HepG2 (cell line): ENCODE data around the gene FGD3. TPM values are rescaled to one million over a fixed set of nuclear protein-coding genes. Genes with fewer than 3 reads are reported as not detected.
A peak's percentile ranks its signal among the peaks of the same experiment; 100 is the strongest.

Experiments
- ATAC-seq: fragments of 200-7000 bp; cut with Tn5 transposase; 3 replicates; pipeline ENCODE4 v1.9.1; 2020; ENCODE audit warnings: mild to moderate bottlenecking, moderate library complexity
- BruUV-seq: library from RNA; stranded (reverse); fragments of 400-500 nt; replicated peaks from 2 replicates; lab custom pipeline; 2021; lab: Mats Ljungman, UMichigan
- CTCF ChIA-PET: fragments of 300-600 bp; formaldehyde crosslinking; extraction: SDS; loops from one replicate; lab custom pipeline; 2021; ENCODE audit warnings: low total read pairs, inconsistent platforms, low intra/inter-chr PET ratio; lab: Yijun Ruan, JAX
- POLR2A ChIA-PET: fragments of 350-600 bp; sonication (Branson Sonifier 250); formaldehyde crosslinking; loops from one replicate; lab custom pipeline; 2020; ENCODE audit warnings: antibody characterized with exemption, inconsistent platforms; lab: Yijun Ruan, JAX
- DNase-seq: peaks from one replicate; pipeline ENCODE4 v3.0.0-alpha.2; 2015; ENCODE audit warnings: low spot score
- FAIRE-seq: peaks from 3 replicates; lab custom pipeline; 2011; peaks lifted over from hg19 to GRCh38; lab: Jason Lieb, UNC
- H2AFZ ChIP-seq: one replicate; pipeline ENCODE4 v1.6.1; 2011; ENCODE audit warnings: low read length, inconsistent platforms
- H3K27ac ChIP-seq: fragments of 300-600 bp; 3 replicates; pipeline ENCODE4 v1.8.0; 2011; ENCODE audit warnings: mixed run types, mild to moderate bottlenecking, mixed read lengths, low read length, inconsistent platforms; ENCODE audit not compliant: insufficient read depth; ENCODE audit errors: extremely low read length
- H3K27me3 ChIP-seq, 2 experiments: fragments of 200-600 bp in 1 of 2; 2 replicates in 1 of 2; 3 replicates in 1 of 2; pipeline versions ENCODE4 v1.6.0 to v1.8.0; 2011; ENCODE audit warnings: low read length in 2 of 2, mild to moderate bottlenecking in 2 of 2, moderate library complexity in 2 of 2, inconsistent platforms in 1 of 2; ENCODE audit not compliant: insufficient read depth in 2 of 2, control insufficient read depth in 1 of 2
- H3K36me3 ChIP-seq, 2 experiments: fragments of 200-600 bp in 1 of 2; replicated peaks in 1 of 2; 2 replicates in 1 of 2; 3 replicates in 1 of 2; pipeline versions ENCODE4 v1.5.1 to v1.8.0; 2011; ENCODE audit warnings: low read length in 2 of 2, inconsistent platforms in 1 of 2; ENCODE audit not compliant: insufficient read depth in 2 of 2, control insufficient read depth in 1 of 2
- H3K4me1 ChIP-seq: 2 replicates; pipeline ENCODE4 v1.5.1; 2012; ENCODE audit warnings: low read length, inconsistent platforms; ENCODE audit not compliant: insufficient read depth
- H3K4me2 ChIP-seq: 2 replicates; pipeline ENCODE4 v1.6.0; 2011; ENCODE audit warnings: low read depth, low read length, inconsistent platforms
- H3K4me3 ChIP-seq, 3 experiments: fragments of 200-600 bp in 1 of 3; sonication (generic), shearing (Covaris generic) in 1 of 3; replicated peaks in 1 of 3; 2 replicates each; pipeline ENCODE4 v1.5.1; 2011 to 2016; ENCODE audit warnings: low read length in 3 of 3, inconsistent platforms in 2 of 3, low read depth in 2 of 3, mild to moderate bottlenecking in 2 of 3, control low read depth in 1 of 3, mixed read lengths in 1 of 3; ENCODE audit not compliant: insufficient read depth in 1 of 3
- H3K79me2 ChIP-seq: one replicate; pipeline ENCODE4 v1.6.1; 2011; ENCODE audit warnings: low read length, inconsistent platforms; ENCODE audit not compliant: insufficient read depth
- H3K9ac ChIP-seq: 2 replicates; pipeline ENCODE4 v1.6.0; 2011; ENCODE audit warnings: mild to moderate bottlenecking, low read depth, low read length, inconsistent platforms; ENCODE audit not compliant: insufficient read depth
- H3K9me3 ChIP-seq: 2 replicates; pipeline ENCODE4 v1.5.1; 2012; ENCODE audit warnings: mild to moderate bottlenecking, low read length
- H4K20me1 ChIP-seq: 2 replicates; pipeline ENCODE4 v1.6.0; 2011; ENCODE audit warnings: inconsistent platforms, mild to moderate bottlenecking, low read length, moderate library complexity; ENCODE audit not compliant: insufficient read depth
- CTCF ChIP-seq: sonication (generic); formaldehyde crosslinking; IDR thresholded peaks from 2 replicates; pipeline ENCODE4 v1.5.0; 2020; ENCODE audit warnings: mild to moderate bottlenecking, missing genetic modification reagents, moderate library complexity
- HDAC2 ChIP-seq: sonication (generic); formaldehyde crosslinking; IDR thresholded peaks from 2 replicates; pipeline ENCODE4 v1.4.0; 2020; ENCODE audit warnings: missing genetic modification reagents
- ISX ChIP-seq: sonication (generic); formaldehyde crosslinking; conservative IDR thresholded peaks from 2 replicates; pipeline ENCODE4 v1.5.0; 2020; ENCODE audit warnings: missing genetic modification reagents
- NFIB ChIP-seq: sonication (generic); formaldehyde crosslinking; IDR thresholded peaks from 2 replicates; pipeline ENCODE4 v1.9.0; 2021; ENCODE audit warnings: missing genetic modification reagents, mild to moderate bottlenecking, borderline replicate concordance
- STAG1 ChIP-seq: sonication (generic); formaldehyde crosslinking; IDR thresholded peaks from 2 replicates; pipeline ENCODE4 v1.4.0; 2020; ENCODE audit warnings: missing genetic modification reagents
- ZNF264 ChIP-seq: sonication (generic); formaldehyde crosslinking; IDR thresholded peaks from 2 replicates; pipeline ENCODE4 v1.4.0; 2020; ENCODE audit warnings: missing genetic modification reagents
- ZNF616 ChIP-seq: sonication (generic); formaldehyde crosslinking; IDR thresholded peaks from 2 replicates; pipeline ENCODE4 v1.5.0; 2020; ENCODE audit warnings: low read depth, mild to moderate bottlenecking, missing genetic modification reagents
- WGBS: methylation state at CpG from one replicate; pipeline ENCODE4 v1.1.6; 2017; ENCODE audit warnings: low lambda C conversion rate; 5-methylcytosine and 5-hydroxymethylcytosine counted together
- in situ Hi-C: cut with HindIII; loops from 2 replicates; pipeline ENCODE4 v1.10.0; 2017; ENCODE audit warnings: low pct_unique_long_range_greater_than_20kb; ENCODE audit not compliant: extremely low pct_ligation_motif_present
- intact Hi-C: fragments of 100-400 bp; cut with micrococcal nuclease; formaldehyde crosslinking; loops from one replicate; pipeline ENCODE4 v1.10.0; 2022; ENCODE audit not compliant: unreplicated experiment
- polyA plus RNA-seq, 8 experiments: library from polyadenylated mRNA; depleted of rRNA in 3 of 8; stranded (reverse) in 7 of 8; unstranded in 1 of 8; fragments of >200 nt; fragmentation: Illumina TruSeq in 4 of 8; extraction: Trizol in 4 of 8; gene quantifications; 2 replicates each; pipeline versions ENCODE4 v1.2.1 to v1.2.3, GENCODE V29; 2011 to 2016; ENCODE audit warnings: low read depth in 4 of 8, missing spikeins in 1 of 8, mixed read lengths in 1 of 8; ENCODE audit not compliant: insufficient read depth in 1 of 8
- total RNA-seq, 5 experiments: library from RNA; depleted of rRNA; stranded (reverse); fragments of >200 nt; fragmentation: Illumina TruSeq; extraction: Trizol; gene quantifications; 2 replicates each; pipeline ENCODE4 v1.2.3, GENCODE V29; 2016; ENCODE audit warnings: low read depth in 1 of 5
- TF ChIP-seq, protein P1 (sequence below): IDR thresholded peaks from 2 replicates; pipeline ENCODE4 v1.6.1; 2016; ENCODE audit warnings: low read depth

The FGD3 gene
- total and polyA plus RNA-seq, 2 of the 13 experiments (the other 11 are each of a cell fraction or from before 2014, with no cell fraction given), result 0.53 to 1.1 TPM

GRCh38 chr9:93036887-93037475 is 89.7 kb downstream of the FGD3 start:
- ChIA-PET POLR2A (no interaction called here), CTCF (no interaction called here)
- intact Hi-C loops, result loop anchor here (2.0 kb wide), 1 partner anchor 72 kb away; no protein-coding TSS in a partner anchor
- H3K9ac ChIP-seq, result no peak overlapping the region
- in situ Hi-C loops, result no loop called here
- peak; percentile 5; the same call in 2 of the 3 replicates for ATAC-seq
- H3K4me1 ChIP-seq, result peaks cover 13% of the 10 kb centered on the region
- no peak for FAIRE-seq
- no peaks in the 10 kb centered on the region for H4K20me1 ChIP-seq
- DNase-seq, result no peak
- no peak overlapping the region for H3K4me2 ChIP-seq
- peaks cover 0 to 3% of the 10 kb centered on the region in 2 experiments; a peak in 1 of 5 replicates for H3K27me3 ChIP-seq
- TF ChIP-seq STAG1 (CRISPR knock-in tag) (peak; percentile 20; the same call in 1 of the 2 replicates), ZNF616 (no peak), CTCF (CRISPR knock-in tag) (peak; percentile 35), ISX (CRISPR knock-in tag) (no peak), ZNF264 (CRISPR knock-in tag) (no peak), HDAC2 (no peak), NFIB (CRISPR knock-in tag) (no peak)
- TF ChIP-seq, protein P1, sequence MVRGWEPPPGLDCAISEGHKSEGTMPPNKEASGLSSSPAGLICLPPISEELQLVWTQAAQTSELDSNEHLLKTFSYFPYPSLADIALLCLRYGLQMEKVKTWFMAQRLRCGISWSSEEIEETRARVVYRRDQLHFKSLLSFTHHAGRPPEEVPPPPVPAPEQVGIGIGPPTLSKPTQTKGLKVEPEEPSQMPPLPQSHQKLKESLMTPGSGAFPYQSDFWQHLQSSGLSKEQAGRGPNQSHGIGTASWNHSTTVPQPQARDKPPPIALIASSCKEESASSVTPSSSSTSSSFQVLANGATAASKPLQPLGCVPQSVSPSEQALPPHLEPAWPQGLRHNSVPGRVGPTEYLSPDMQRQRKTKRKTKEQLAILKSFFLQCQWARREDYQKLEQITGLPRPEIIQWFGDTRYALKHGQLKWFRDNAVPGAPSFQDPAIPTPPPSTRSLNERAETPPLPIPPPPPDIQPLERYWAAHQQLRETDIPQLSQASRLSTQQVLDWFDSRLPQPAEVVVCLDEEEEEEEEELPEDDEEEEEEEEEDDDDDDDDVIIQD (CRISPR knock-in tag), result no peak
- no peaks in the 10 kb centered on the region for H3K36me3 ChIP-seq
- WGBS, result 52% methylated on average over 10 of the region's 13 CpGs
- no peak overlapping the region for H3K4me3 ChIP-seq
- no TSS peak for BruUV-seq
- H2AFZ ChIP-seq, result no peak overlapping the region
- no peak overlapping the region for H3K27ac ChIP-seq
- H3K9me3 ChIP-seq, result no peaks in the 10 kb centered on the region
- H3K79me2 ChIP-seq, result no peaks in the 10 kb centered on the region
